HG03039 (cell line): ENCODE measurements around the gene KIF2B.
"Not testable (repeated sequence)": the region's sequence is repeated elsewhere in the genome, so short reads cannot be mapped to it uniquely, and the experiment has no call there.

Experiments
- ATAC-seq: cut with Tn5 transposase; IDR thresholded peaks from one replicate; pipeline ENCODE4 v1.9.1; 2021; ENCODE audit warnings: mild to moderate bottlenecking, moderate library complexity; ENCODE audit not compliant: unreplicated experiment

KIF2B gene, protein sequence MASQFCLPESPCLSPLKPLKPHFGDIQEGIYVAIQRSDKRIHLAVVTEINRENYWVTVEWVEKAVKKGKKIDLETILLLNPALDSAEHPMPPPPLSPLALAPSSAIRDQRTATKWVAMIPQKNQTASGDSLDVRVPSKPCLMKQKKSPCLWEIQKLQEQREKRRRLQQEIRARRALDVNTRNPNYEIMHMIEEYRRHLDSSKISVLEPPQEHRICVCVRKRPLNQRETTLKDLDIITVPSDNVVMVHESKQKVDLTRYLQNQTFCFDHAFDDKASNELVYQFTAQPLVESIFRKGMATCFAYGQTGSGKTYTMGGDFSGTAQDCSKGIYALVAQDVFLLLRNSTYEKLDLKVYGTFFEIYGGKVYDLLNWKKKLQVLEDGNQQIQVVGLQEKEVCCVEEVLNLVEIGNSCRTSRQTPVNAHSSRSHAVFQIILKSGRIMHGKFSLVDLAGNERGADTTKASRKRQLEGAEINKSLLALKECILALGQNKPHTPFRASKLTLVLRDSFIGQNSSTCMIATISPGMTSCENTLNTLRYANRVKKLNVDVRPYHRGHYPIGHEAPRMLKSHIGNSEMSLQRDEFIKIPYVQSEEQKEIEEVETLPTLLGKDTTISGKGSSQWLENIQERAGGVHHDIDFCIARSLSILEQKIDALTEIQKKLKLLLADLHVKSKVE

GRCh38 chr17:53822764-53823163 lies at the start of gene KIF2B:
Gene KIF2B, plus strand, starts transcription at chr17:53822927. Its CDS starts 107 bp downstream, at chr17:53823034.
- no peak for ATAC-seq

DNA sequence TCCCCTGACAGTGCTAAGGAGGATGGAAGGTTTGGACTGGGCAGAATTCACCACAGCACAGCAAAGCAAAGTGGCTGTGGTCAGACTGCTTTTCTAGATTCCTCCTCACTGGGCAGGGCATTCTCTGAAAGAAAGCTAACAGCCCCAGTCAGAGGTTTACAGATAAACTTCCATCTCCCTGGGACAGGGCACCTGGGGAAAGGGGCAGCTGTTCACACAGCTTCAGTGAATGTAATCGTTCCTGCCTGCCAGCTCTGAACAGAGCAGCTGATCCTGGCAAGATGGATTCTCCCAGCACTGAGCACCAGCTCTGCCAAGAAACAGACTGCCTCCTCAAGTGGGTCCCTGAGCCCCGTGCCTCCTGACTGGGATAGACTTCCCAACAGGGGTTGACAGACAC lies 42.4 kb upstream of the KIF2B start:
- no peak for ATAC-seq

GRCh38 chr17:53791551-53791950 lies 31.2 kb upstream of the KIF2B start:
- no peak for ATAC-seq

DNA sequence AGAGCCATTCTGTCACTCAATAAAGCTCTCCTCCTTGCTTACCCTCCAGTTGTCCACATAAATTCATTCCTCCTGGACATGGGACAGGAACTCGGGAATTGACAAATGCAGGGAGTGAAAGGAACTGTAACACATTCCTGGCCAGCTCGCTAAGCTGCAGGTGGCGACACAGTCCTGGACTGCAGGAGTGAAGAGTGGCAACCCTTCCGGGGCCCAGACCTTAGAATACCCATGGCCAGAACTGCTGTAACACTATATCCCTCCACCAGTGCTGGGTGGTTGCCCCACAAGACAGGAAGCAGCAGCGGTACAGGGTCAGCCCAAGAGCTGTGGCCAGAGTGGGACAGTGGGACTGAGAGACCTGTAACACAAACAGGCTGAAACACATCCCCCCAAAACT lies 30.3 kb upstream of the KIF2B start:
- ATAC-seq: no peak

DNA sequence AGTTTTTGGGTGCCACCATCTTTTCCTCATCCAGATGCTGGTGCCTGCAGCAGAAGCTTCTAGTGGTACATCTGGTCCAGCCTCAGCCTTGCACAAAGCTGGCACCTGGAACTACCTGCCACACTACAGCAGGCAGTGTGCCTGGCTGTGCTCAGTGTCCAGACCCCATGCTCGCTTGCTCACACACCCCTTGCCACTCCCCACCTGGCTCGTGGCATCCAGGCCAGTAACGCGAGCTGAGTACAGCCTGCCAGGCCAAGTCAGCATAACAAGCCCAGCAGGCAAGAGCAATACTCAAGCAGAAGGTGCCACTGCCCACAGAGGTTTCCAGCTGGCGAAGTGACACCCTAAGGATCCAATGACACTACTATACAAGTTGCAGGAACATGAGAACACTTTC lies 29.7 kb upstream of the KIF2B start:
- ATAC-seq: no peak

- ATAC-seq: no peak
Observed at GRCh38 chr17:53794875-53795274, 27.9 kb upstream of the KIF2B start.

GRCh38 chr17:53796642-53797041 lies 26.1 kb upstream of the KIF2B start:
- ATAC-seq: no peak

GRCh38 chr17:53797501-53797900 lies 25.2 kb upstream of the KIF2B start:
- no peak for ATAC-seq

DNA sequence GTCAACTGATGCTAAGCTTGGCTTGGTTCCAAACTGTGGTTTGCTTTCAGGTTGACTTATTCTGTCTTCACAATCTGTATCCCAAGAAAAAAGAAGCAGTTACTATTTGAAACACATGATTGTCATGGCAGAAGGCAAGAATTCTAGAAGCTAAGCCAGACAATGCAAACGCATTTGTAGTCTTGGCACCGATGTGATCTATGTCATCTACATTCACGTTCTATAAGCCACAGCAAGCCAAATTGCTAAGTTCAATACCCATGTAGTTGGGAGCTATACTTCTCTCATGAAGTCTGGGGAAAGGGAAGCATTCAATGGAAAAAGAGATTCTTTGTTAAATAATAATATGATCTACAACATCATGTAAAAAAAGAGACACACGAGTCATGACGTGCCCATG lies 18.3 kb upstream of the KIF2B start:
- ATAC-seq: no peak

DNA sequence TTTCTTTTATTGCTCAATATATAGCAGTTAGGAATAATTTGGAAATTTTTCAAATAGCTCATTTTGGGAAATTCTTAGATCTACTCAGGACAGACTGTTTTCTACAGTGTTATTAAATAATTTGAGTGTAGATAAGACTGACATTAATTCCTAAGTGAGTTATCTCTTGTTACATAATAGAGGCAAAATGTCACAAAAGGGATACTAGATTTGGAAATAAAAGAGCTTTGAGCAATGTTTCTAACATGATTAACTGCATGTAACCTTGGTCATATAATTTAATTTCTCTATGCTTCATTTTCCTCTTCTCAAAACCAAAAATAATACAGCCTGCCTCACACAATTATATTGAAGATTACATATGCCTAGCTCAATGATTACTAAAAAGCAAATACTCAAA lies 16.3 kb upstream of the KIF2B start:
- no peak for ATAC-seq

- ATAC-seq: no peak
Observed at GRCh38 chr17:53807286-53807685, 15.4 kb upstream of the KIF2B start.

DNA sequence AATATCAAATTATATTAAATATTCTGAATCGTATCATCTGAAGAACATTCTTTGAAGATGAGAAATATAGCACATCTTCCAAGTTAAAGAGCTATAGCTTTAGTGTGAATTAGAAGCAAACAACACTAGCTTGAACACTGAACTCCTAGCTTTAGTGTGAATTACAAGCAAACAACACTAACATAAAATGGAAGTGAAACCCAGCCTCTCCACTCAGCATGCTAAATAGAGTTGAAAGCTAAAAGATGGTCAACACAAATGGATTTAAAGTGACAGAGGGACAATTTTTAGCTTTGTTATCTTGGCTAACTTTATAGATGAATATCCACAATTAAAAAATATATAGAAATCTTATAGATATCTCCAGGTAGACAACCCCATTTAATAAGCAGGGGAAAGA lies 4.5 kb upstream of the KIF2B start:
- ATAC-seq: no peak

DNA sequence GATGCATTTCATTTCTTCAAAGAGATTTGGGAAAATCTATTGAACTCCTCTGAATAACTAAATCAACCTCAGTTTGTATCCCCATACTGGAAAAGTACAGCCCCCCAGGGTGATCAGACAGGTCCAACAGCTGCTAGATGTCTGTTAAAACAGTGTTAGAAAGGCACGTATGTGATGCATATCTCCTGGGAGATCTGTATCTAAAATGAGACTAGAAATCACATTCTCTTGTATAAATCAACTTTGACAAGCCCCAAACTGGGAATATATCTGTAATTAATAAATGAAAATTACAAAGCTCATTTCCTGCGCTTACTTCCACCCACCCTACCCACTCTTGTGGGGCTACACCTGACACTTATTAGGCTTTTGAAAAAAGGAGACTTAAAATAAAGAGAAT lies 3.8 kb upstream of the KIF2B start:
- ATAC-seq: no peak

DNA sequence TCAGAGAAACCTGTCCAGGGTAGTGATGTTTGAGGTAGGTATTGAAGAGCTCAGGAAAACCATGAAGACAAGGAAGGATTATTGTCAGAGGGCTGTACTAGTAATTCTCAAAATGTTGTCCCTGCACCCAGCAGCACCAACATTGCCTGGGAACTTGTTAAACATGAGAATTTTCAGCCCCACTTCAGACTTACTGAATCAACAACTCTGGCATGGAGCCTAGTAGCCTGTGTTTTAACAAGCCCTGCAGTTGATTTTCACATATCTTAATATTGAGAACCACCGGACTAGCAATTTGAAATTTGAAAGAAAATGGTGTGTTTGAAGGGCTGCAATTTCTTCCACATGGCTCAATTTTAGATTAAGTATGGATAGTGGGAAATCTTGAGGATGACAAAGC lies 2.8 kb upstream of the KIF2B start:
- no peak for ATAC-seq

DNA sequence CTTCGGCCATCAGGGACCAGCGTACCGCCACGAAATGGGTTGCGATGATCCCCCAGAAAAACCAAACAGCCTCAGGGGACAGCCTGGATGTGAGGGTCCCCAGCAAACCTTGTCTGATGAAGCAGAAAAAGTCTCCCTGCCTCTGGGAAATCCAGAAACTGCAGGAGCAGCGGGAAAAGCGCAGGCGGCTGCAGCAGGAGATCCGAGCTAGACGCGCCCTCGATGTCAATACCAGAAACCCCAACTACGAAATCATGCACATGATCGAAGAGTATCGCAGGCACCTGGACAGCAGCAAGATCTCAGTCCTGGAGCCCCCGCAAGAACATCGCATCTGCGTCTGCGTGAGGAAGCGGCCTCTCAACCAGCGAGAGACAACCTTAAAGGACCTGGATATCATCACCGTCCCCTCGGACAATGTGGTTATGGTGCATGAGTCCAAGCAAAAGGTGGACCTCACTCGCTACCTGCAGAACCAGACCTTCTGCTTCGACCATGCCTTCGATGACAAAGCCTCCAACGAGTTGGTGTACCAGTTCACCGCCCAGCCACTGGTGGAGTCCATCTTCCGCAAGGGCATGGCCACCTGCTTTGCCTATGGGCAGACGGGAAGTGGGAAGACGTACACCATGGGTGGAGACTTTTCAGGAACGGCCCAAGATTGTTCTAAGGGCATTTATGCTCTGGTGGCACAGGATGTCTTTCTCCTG lies 769 bp downstream of the KIF2B start:
- ATAC-seq: no peak

GRCh38 chr17:53834771-53835170 lies 12.0 kb downstream of the KIF2B start:
- not testable (repeated sequence) for ATAC-seq

DNA sequence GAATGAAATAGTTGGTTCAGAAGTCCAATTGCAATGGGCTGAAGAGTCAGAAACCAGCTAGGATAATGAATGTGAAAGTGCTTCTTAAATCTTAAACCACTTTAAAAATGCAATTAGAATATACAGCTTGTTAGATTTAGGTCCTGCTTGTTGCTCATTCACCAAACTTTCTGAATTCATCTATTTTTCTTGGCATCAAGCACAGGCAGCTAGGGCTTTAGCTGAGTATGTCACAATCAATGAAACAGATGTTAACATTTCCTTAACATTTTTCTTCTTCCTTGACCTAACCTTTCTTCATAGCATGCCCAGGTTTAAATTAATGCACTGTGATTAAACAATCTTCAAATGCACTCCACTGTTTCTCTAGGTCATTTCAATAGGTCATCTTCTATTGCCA lies 14.4 kb downstream of the KIF2B start:
- no peak for ATAC-seq

DNA sequence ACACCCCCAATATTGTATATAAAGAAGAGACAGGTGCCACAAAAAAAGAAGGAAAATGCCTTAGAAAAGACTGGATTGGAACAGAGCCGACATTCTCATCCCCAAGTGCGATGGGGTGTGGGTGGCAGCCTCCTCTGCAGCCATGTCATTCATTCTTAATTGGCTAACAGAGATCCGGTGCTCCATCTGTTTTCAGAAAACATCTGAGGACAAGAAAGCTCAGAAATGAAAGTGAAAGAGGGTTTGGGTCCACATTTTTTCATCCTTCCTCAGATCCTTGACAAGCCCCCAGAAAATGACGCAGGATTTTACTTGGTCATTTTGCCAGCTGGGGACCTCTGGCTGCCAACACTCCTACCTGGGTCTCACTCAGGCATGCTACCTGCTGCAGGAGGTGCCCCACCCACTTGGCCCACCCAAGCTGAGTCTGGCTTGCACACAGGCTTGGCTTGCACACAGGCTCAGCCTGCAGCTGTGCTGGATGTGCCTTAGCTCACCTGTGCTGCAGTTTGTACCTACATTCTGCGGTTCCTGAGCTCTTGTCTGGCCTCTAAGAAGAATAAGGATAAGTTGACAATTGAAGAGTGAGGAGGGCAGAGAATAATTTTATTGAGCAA lies 21.9 kb downstream of the KIF2B start:
- ATAC-seq: no peak

DNA sequence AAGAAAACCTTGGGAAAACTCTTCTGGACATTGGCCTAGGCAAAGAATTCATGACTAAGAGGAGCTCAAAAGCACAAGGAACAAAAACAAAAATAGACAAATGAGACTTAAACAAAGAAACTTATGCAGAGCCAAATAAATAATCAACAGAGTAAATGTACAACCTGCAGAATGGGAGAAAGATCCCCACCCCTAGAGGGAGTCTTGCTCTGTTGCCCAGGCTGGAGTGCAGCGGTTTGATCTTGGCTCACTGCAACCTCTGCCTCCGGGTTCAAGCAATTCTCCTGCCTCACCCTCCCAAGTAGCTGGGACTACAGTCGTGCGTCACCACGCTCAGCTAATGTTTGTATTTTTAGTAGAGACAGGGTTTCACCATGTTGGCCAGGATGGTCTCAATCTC lies 48.4 kb downstream of the KIF2B start:
- ATAC-seq: not testable (repeated sequence)
